Glomerular endothelial cell (primary cell): ENCODE results near the gene KIR3DL1. TPM values are rescaled to one million over a fixed set of nuclear protein-coding genes. Genes with fewer than 3 reads are reported as not detected.
"Not testable (repeated sequence)": the region's sequence is repeated elsewhere in the genome, so short reads cannot be mapped to it uniquely, and the experiment has no call there.

Experiments
- DNase-seq: peaks from one replicate; pipeline ENCODE4 v3.0.0-alpha.2; 2011; ENCODE audit warnings: low read depth, low spot score; ENCODE audit errors: extremely low read depth
- total RNA-seq: library from RNA; depleted of rRNA; stranded (reverse); fragments of >200 nt; gene quantifications from 2 replicates; pipeline ENCODE4 v1.2.3, GENCODE V29; 2015

Gene KIR3DL1
- total RNA-seq, 1 donor from 2014 or later, result not detected

DNA sequence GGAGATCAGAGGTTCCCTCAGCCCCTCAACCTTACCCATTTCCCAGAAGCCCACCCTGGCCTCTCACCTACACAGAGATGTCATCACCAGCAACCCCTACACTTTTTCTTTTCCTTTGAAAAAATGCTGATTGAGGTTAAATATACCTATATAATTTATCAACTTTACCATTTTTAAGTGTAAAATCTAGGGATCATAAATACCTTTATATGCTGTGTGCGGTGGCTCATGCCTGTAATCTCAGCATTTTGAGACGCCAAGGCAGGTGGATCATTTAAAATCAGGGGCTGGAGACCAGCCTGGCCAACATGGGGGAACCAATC lies 9.8 kb upstream of the KIR3DL1 start:
- DNase-seq, result no peak

DNA sequence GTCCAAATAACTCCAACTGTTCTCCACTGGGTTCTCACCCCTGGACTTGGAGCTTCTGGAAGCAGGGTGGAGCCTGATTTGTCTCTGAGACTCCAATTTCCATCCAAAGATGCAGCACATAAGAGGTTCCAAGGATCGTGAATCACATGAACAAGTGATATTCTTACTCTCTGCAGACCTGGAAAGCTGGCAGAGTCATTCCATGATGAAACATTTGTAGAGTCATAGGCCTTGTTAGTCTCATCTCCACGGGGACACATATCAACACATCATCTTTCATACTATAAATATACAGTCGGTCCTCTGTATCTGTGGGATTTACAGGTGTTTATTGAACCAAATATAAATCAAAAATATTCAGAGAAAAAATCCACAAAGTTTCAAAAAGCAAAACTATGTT lies 1.7 kb upstream of the KIR3DL1 start:
- DNase-seq, result not testable (repeated sequence)

DNA sequence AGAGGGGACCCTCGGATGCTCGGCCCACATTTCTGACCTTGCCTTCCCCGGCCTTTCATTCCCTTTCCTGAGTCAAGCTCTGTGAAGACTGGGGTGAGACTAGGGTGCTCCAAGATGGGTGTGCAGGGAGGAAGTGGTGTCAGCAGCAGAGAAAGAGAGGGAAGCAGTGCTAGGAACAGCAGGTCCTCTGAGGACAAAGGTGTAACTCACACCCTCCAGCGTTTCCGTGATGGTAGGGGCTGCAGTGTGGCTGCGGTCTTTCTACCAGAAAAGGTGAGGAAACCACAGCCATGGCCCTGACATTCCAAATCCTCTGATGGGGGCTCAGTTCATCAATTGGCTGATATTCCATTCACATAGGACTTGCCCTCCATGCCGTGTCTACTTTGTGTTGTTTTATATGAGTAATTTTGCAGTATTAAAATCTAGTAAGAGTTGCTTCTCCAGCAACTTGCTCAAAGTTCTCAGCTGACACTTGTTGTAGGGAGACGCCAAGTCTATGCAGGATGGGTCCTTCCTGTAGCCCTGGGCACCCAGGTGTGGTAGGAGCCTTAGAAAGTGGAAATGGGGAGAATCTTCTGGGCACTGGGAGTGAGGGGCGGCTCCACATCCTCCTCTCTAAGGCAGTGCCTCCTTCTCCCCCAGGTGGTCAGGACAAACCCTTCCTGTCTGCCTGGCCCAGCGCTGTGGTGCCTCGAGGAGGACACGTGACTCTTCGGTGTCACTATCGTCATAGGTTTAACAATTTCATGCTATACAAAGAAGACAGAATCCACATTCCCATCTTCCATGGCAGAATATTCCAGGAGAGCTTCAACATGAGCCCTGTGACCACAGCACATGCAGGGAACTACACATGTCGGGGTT lies 1.6 kb downstream of the KIR3DL1 start:
- DNase-seq, result no peak

DNA sequence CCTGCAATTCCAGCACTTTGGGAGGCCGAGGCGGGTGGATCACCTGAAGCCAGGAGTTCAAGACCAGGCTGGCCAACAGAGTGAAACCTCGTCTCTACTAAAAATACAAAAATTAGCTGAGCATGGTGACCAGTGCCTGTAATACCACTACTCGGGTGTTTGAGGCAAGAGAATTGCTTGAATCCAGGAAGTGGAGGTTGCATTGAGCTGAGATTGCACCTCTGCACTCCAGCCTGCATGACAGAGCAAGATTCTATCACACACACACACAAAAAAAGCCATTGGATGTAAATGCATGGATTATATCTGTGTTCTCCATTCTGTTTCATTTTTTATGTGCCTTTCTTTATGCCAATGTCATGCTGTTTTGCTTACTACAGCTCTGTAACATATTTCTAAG lies 8.1 kb downstream of the KIR3DL1 start:
- DNase-seq, result not testable (repeated sequence)

DNA sequence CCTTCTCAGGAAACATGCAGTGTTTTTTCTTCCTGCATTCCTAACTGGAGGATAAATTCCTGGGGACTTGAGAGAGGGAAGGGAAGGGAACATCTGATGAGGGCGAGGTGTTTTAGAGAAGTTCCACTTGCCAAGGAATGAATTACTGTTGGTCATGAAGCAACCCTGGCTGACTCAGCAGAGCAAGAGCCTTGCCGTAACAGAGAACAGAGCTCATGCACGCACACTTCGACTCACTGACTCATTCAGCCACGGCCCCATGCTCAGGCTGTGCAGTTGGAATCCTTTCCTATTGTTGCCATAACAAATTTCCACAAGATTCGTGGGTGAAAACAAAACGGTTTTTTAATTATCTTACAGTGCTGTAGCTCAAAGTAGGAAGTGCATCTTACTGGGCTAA lies 9.1 kb downstream of the KIR3DL1 start:
- DNase-seq, result not testable (repeated sequence)

DNA sequence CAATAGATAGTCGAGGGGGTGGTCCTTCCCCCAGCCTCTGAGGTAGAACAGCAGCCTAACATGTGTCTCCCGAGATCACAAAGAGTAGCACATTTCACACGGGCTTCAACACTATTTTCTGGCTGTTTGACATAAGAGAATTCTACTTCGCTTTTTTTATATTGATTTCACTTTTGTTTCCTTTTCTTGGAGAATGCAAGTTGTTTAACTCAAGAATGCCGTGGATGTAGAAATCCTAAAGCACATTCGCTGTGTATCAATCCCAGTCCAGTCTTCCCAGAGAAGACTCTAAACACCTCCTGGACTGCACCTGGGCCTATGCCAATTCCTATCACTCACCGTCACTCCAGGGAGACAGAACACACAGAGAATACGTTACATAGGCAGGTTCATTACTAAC lies 11.8 kb downstream of the KIR3DL1 start:
- DNase-seq, result not testable (repeated sequence)

DNA sequence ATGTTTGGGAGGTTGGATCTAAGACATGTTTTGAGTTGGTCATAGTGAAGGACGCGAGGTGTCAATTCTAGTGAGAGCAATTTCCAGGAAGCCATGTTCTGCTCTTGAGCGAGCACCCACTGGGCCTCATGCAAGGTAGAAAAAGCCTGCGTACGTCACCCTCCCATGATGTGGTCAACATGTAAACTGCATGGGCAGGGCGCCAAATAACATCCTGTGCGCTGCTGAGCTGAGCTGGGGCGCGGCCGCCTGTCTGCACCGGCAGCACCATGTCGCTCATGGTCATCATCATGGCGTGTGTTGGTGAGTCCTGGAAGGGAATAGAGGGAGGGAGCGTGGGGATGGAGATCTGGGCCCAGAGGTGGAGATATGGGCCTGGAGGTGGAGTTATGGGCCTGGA lies 16.2 kb downstream of the KIR3DL1 start, which contains the start of gene KIR2DS4:
TSS of gene KIR2DS4 (plus strand) at position 181 of the 400 bp plus-strand sequence.
- DNase-seq, result not testable (repeated sequence)

DNA sequence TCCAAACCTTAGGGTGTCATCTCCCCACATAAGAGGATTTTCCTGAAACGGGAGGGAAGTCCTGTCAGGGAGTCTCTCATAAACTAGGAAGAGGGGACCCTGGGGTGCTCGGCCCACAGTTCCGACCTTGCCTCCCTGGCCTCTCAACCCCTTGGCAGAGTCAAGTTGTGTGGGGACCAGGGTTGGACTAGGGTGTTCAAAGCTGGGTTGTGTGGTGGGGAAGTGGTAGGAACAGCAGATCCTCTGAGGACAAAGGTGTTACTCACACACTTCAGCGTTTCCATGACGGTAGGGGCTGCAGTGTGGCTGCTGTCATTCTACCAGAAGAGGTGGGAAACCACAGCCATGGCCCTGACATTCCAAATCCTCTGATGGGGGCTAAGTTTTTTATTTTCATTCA lies 18.9 kb downstream of the KIR3DL1 start:
- not testable (repeated sequence) for DNase-seq

DNA sequence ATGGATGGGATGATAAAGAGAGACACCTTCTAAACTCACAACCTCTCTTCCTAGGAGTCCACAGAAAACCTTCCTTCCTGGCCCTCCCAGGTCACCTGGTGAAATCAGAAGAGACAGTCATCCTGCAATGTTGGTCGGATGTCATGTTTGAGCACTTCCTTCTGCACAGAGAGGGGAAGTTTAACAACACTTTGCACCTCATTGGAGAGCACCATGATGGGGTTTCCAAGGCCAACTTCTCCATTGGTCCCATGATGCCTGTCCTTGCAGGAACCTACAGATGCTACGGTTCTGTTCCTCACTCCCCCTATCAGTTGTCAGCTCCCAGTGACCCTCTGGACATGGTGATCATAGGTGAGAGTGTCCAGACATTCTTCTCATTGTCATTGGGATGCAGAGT lies 21.3 kb downstream of the KIR3DL1 start:
- DNase-seq, result not testable (repeated sequence)

DNA sequence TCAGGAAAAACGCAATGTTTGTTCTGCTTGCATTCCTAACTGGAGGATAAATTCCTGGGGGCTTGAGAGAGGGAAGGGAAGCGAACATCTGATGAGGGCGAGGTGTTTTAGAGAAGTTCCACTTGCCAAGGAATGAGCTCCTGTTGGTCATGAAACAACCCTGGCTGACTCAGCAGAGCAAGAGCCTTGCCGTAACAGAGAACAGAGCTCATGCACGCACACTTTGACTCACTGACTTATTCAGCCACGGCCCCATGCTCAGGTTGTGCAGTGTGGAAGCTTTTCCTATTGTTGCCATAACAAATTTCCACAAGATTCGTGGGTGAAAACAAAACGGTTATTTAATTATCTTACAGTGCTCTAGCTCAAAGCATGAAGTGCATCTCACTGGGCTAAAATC lies 26.9 kb downstream of the KIR3DL1 start:
- DNase-seq, result not testable (repeated sequence)

DNA sequence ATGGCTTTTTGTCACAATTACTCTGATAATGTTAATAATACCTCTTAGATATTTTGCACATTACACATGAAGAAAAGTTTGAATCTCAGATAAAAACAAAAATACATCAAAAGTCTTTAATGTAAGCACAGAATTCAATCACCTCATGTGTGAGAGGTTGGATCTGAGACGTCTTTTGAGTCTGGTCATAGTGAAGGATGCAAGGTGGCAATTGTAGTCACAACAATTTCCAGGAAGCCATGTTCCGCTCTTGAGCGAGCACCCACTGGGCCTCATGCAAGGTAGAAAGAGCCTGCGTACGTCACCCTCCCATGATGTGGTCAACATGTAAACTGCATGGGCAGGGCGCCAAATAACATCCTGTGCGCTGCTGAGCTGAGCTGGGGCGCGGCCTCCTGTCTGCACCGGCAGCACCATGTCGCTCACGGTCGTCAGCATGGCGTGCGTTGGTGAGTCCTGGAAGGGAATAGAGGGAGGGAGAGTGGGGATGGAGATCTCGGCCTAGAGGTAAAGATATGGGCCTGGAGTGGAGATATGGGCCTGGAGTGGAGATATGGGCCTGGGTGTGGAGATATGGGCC lies 33.9 kb downstream of the KIR3DL1 start, which contains the start of gene KIR3DL2:
TSS of gene KIR3DL2 (plus strand) at position 383 of the 580 bp plus-strand sequence. CDS start at position 416, 33 bp downstream.
- DNase-seq, result not testable (repeated sequence)

DNA sequence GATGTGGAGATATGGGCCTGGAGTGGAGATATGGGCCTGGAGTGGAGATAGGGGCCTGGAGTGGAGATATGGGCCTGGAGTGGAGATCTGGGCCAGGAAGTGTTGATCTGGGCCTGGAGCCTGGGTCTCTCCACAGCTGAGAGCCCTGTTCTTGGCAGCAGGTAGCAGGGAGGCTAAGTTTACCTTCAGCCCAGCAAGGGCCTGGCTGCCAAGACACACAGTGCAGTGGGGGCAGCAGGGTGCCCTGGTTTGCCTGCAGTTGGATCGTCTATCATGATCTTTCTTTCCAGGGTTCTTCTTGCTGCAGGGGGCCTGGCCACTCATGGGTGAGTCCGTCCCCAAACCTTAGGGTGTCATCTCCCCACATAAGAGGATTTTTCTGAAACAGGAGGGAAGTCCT lies 34.7 kb downstream of the KIR3DL1 start:
- DNase-seq, result no peak

DNA sequence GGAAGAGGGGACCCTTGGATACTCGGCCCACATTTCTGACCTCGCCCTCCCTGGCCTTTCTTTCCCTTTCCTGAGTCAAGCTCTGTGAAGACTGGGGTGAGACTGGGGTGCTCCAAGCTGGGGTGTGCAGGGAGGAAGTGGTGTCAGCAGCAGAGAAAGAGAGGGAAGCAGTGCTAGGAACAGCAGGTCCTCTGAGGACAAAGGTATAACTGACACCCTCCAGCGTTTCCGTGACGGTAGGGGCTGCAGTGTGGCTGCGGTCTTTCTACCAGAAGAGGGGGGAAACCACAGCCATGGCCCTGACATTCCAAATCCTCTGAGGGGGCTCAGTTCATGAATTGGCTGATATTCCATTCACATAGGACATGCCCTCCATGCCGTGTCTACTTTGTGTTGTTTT lies 35.1 kb downstream of the KIR3DL1 start:
- DNase-seq, result no peak

DNA sequence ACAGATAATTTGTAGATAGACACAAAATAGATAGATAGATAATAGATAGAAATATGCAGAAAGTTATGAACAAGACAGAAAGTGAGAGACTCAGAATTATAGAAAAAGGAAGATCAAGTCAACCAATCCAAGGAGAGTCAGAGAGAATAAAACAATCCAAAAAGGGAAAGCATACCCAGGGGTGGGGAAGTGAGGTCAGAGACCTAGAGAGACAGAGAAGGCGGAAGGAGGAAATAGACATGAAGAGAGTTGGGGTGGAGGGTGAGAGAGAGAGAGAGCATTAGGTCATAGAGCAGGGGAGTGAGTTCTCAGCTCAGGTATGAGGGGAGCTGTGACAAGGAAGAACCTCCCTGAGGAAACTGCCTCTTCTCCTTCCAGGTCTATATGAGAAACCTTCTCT lies 39.0 kb downstream of the KIR3DL1 start:
- DNase-seq, result not testable (repeated sequence)

DNA sequence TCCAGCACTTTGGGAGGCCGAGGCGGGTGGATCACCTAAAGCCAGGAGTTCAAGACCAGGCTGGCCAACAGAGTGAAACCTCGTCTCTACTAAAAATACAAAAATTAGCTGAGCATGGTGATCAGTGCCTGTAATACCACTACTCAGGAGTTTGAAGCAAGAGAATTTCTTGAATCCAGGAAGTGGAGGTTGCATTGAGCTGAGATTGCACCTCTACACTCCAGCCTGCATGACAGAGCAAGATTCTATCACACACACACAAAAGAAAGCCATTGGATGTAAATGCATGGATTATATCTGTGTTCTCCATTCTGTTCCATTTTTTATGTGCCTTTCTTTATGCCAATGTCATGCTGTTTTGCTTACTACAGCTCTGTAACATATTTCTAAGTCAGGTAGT lies 42.2 kb downstream of the KIR3DL1 start:
- DNase-seq, result not testable (repeated sequence)

DNA sequence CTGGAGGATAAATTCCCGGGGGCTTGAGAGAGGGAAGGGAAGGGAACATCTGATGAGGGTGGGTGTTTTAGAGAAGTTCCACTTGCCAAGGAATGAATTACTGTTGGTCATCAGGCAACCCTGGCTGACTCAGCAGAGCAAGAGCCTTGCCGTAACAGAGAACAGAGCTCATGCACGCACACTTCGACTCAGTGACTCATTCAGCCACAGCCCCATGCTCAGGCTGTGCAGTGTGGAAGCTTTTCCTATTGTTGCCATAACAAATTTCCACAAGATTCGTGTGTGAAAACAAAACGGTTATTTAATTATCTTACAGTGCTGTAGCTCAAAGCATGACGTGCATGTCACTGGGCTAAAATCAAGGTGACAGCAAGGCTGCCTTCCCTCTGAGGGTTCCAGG lies 43.2 kb downstream of the KIR3DL1 start:
- DNase-seq, result not testable (repeated sequence)

DNA sequence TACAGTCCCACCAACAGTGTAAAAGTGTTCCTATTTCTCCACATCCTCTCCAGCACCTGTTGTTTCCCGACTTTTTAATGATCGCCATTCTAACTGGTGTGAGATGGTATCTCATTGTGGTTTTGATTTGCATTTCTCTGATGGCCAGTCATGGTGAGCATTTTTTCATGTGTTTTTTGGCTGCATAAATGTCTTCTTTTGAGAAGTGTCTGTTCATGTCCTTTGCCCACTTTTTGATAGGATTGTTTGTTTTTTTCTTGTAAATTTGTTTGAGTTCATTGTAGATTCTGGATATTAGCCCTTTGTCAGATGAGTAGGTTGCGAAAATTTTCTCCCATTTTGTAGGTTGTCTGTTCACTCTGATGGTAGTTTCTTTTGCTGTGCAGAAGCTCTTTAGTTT lies 47.2 kb downstream of the KIR3DL1 start:
- DNase-seq, result not testable (repeated sequence)

DNA sequence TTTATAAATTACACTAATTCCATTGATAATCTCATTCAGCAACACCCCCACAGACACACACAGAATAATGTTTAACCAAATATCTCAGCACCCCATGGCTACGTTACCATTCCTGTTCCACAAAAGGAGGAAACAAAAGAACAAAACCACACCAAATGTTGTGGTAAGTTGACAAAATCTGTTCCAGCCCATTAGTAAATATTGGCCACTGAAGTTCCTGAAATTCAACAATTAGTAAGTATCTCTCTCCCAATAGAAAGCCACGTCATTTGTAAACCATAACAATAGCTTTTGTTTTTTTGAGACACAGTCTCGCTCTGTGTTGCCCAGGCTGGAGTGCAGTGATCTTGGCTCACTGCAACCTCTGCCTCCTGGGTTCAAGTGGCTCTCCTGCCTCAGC lies 55.4 kb downstream of the KIR3DL1 start:
- DNase-seq, result no peak

DNA sequence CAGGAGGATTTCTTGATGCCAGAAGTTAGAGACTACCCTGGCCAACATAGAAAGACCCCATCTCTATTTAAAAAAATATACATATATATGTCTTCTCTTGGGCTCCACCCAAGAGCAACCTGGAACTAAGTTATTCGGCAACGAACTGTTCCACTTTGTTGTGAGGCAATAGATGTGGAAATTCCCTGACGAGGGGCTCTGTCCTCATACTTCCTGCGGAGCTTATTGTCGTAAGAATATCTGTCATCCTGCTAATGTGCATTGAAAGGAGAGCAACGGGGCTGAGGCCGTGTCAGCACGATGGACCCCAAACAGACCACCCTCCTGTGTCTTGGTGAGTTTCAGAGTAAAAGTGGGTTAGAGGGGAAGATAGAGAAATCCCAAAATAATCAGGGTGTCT lies 57.7 kb downstream of the KIR3DL1 start, which contains the start of gene FCAR:
TSS of gene FCAR (plus strand) at position 246 of the 400 bp plus-strand sequence. CDS start at position 301, 55 bp downstream.
- no peak for DNase-seq

DNA sequence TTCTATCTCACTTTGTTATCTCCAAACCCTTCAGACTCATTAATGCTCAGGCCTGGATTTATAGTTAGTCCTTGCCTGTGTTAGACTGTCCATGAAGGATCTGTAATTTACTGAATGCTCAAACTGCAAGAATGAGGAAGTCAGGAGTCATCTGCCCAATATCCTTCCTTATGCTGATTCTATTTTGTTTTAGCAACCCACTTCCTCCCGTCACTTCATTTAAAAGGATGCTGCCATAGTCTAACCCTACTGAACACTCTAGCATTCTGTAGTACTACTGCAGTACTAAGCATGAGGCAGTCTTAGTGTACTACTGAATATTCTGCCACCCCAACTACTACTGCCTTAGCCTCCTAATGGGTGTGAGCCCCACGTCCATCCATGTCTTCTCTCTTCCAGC lies 59.2 kb downstream of the KIR3DL1 start:
- DNase-seq, result no peak

DNA sequence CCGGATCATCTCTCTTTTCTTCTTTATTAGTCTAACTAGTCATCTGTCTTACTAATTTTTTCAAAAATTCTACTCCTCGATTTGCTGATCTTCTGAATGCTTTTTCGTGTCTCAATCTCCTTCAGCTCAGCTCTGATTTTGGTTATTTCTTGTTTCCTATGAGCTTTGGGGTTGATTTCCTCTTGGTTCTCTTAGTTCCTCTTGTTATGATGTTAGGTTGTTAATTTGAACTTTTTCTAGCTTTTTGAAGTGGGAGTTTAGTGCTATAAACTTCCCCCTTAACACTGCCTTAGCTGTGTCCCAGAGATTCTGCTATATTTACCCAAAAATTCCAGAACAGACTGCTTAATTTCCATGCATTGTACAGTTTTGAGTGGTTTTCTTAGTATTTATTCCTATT lies 61.2 kb downstream of the KIR3DL1 start:
- no peak for DNase-seq
